GM12878 (cell line): Measurements from ENCODE around the gene RALGAPA2. TPM values are rescaled to one million over a fixed set of nuclear protein-coding genes. Genes with fewer than 3 reads are reported as not detected.

Experiments used
- ATAC-seq: fragments of 200-7000 bp; cut with Tn5 transposase; 3 replicates; pipeline ENCODE4 v1.9.1; 2020; ENCODE audit warnings: mild to moderate bottlenecking, moderate library complexity
- BruUV-seq: library from RNA; stranded (reverse); fragments of 400-500 nt; replicated peaks from 2 replicates; lab custom pipeline; 2021; lab: Mats Ljungman, UMichigan
- CTCF ChIA-PET: fragments of 300-600 bp; sonication (Branson Sonifier 250); formaldehyde crosslinking; extraction: SDS; loops from one replicate; lab custom pipeline; 2021; ENCODE audit warnings: inconsistent platforms; lab: Yijun Ruan, JAX
- POLR2A ChIA-PET: fragments of 350-600 bp; formaldehyde crosslinking; extraction: SDS; loops from one replicate; lab custom pipeline; 2021; ENCODE audit warnings: inconsistent platforms; lab: Charles Lee
- RAD21 ChIA-PET: fragments of 300-600 bp; sonication (Branson Sonifier 250); formaldehyde crosslinking; loops from one replicate; lab custom pipeline; 2023; ENCODE audit warnings: antibody characterized with exemption; ENCODE audit not compliant: unreplicated experiment; lab: Charles Lee
- SMC1A ChIA-PET: fragments of 300-600 bp; sonication (Branson Sonifier 250); formaldehyde crosslinking; loops from one replicate; lab custom pipeline; 2023; ENCODE audit not compliant: unreplicated experiment, uncharacterized antibody; lab: Charles Lee
- DNase-seq: peaks from one replicate; pipeline ENCODE4 v3.0.0-alpha.2; 2011; ENCODE audit warnings: low read depth, low spot score
- FAIRE-seq: peaks from 3 replicates; lab custom pipeline; 2011; peaks lifted over from hg19 to GRCh38; lab: Jason Lieb, UNC
- H2AFZ ChIP-seq: 2 replicates; pipeline ENCODE4 v1.6.0; 2011; ENCODE audit warnings: low read depth, low read length, control low read depth; ENCODE audit not compliant: control insufficient read depth
- H3K27ac ChIP-seq: 2 replicates; pipeline ENCODE4 v1.5.1; 2011; ENCODE audit warnings: control low read depth; ENCODE audit not compliant: control insufficient read depth, insufficient read depth
- H3K27me3 ChIP-seq, 2 experiments: replicated peaks in 1 of 2; 2 replicates each; pipeline versions ENCODE4 v1.6.0 to v1.6.1; 2011; ENCODE audit warnings: low read length in 1 of 2; ENCODE audit not compliant: control insufficient read depth in 2 of 2, insufficient read depth in 2 of 2
- H3K36me3 ChIP-seq, 2 experiments: 2 replicates each; pipeline ENCODE4 v1.5.1; 2011; ENCODE audit warnings: low read length in 1 of 2; ENCODE audit not compliant: control insufficient read depth in 2 of 2, insufficient read depth in 2 of 2
- H3K4me1 ChIP-seq: 2 replicates; pipeline ENCODE4 v1.6.1; 2011; ENCODE audit warnings: mild to moderate bottlenecking, low read length, moderate library complexity, mixed read lengths; ENCODE audit not compliant: control insufficient read depth, insufficient read depth
- H3K4me2 ChIP-seq: 2 replicates; pipeline ENCODE4 v1.6.0; 2011; ENCODE audit warnings: control low read depth; ENCODE audit not compliant: control insufficient read depth, insufficient read depth
- H3K4me3 ChIP-seq: fragments of 200-600 bp; sonication (generic); 2 replicates; pipeline ENCODE4 v1.5.1; 2016
- H3K79me2 ChIP-seq: 2 replicates; pipeline ENCODE4 v1.6.0; 2011; ENCODE audit warnings: low read length; ENCODE audit not compliant: control insufficient read depth, insufficient read depth
- H3K9ac ChIP-seq: 2 replicates; pipeline ENCODE4 v1.8.0; 2011; ENCODE audit warnings: low read length, control low read depth, mixed read lengths; ENCODE audit not compliant: control insufficient read depth, insufficient read depth
- H3K9me3 ChIP-seq: replicated peaks from 3 replicates; pipeline ENCODE4 v1.5.1; 2011; ENCODE audit warnings: mild to moderate bottlenecking, low read length; ENCODE audit not compliant: control insufficient read depth, insufficient read depth
- H4K20me1 ChIP-seq: 2 replicates; pipeline ENCODE4 v1.6.0; 2011; ENCODE audit not compliant: control insufficient read depth, insufficient read depth
- BACH1 ChIP-seq: fragments of 450-650 bp; IDR thresholded peaks from 2 replicates; pipeline ENCODE4 v1.6.1; 2017; ENCODE audit warnings: mild to moderate bottlenecking, borderline replicate concordance
- CREB1 ChIP-seq: IDR thresholded peaks from 2 replicates; pipeline ENCODE4 v1.6.1; 2012; ENCODE audit warnings: low read depth, mild to moderate bottlenecking, inconsistent platforms
- HSF1 ChIP-seq: fragments of 150-350 bp; IDR thresholded peaks from 2 replicates; pipeline ENCODE4 v1.6.1; 2014; ENCODE audit warnings: mild to moderate bottlenecking, low read depth, low read length
- KDM1A ChIP-seq: fragments of 200-600 bp; sonication (generic); IDR thresholded peaks from 2 replicates; pipeline ENCODE4 v1.6.1; 2016; ENCODE audit warnings: borderline replicate concordance
- MEF2A ChIP-seq: IDR thresholded peaks from 2 replicates; pipeline ENCODE4 v1.6.1; 2011; ENCODE audit warnings: low read depth, mild to moderate bottlenecking, low read length, moderate library complexity; ENCODE audit not compliant: insufficient read depth
- NFXL1 ChIP-seq: fragments of 450-650 bp; IDR thresholded peaks from 2 replicates; pipeline ENCODE4 v1.6.1; 2017; ENCODE audit warnings: antibody characterized with exemption, mild to moderate bottlenecking, borderline replicate concordance
- NRF1 ChIP-seq: conservative IDR thresholded peaks from 2 replicates; pipeline ENCODE4 v1.6.1; 2011; ENCODE audit warnings: mild to moderate bottlenecking, low read depth, low read length, improper control_type of control experiment
- POLR2AphosphoS5 ChIP-seq: IDR thresholded peaks from 2 replicates; pipeline ENCODE4 v1.6.1; 2011; ENCODE audit warnings: mild to moderate bottlenecking, low read length, inconsistent platforms
- SMARCA5 ChIP-seq: fragments of 450-650 bp; IDR thresholded peaks from 2 replicates; pipeline ENCODE4 v1.6.1; 2017; ENCODE audit warnings: mild to moderate bottlenecking
- SPI1 ChIP-seq: IDR thresholded peaks from 2 replicates; pipeline ENCODE4 v1.6.1; 2011; ENCODE audit warnings: low read depth, mild to moderate bottlenecking, low read length, moderate library complexity, borderline replicate concordance; ENCODE audit not compliant: insufficient read depth
- STAT3 ChIP-seq: IDR thresholded peaks from 2 replicates; pipeline ENCODE4 v1.6.1; 2011; ENCODE audit warnings: low read depth, low read length, improper control_type of control experiment
- ZBTB40 ChIP-seq: fragments of 450-650 bp; IDR thresholded peaks from 2 replicates; pipeline ENCODE4 v1.6.1; 2016; ENCODE audit warnings: mild to moderate bottlenecking, moderate library complexity, borderline replicate concordance
- ZNF217 ChIP-seq: fragments of 450-650 bp; IDR thresholded peaks from 2 replicates; pipeline ENCODE4 v1.6.1; 2017; ENCODE audit warnings: antibody characterized with exemption, mild to moderate bottlenecking
- WGBS: methylation state at CpG from one replicate; pipeline ENCODE4 v1.1.6; 2016; ENCODE audit warnings: low lambda C conversion rate; ENCODE audit not compliant: insufficient replicate concordance, insufficient coverage; ENCODE audit errors: missing lambda C conversion rate; 5-methylcytosine and 5-hydroxymethylcytosine counted together
- in situ Hi-C: fragments of 300-500 bp; cut with MboI; formaldehyde crosslinking; loops from 9 replicates; pipeline ENCODE4 v1.14.3; 2018; ENCODE audit warnings: mixed read lengths
- intact Hi-C: fragments of 100-400 bp; cut with micrococcal nuclease; formaldehyde crosslinking; loops from one replicate; pipeline ENCODE4 v1.14.2; 2022; ENCODE audit not compliant: unreplicated experiment
- polyA plus RNA-seq, 11 experiments: library from polyadenylated mRNA; depleted of rRNA in 4 of 11; unstranded in 6 of 11; stranded (reverse) in 5 of 11; fragments of >200 nt; fragmentation: Nextera tagmentation in 4 of 11; fragmentation: Illumina TruSeq in 1 of 11; extraction: Ambion mirVana in 4 of 11; extraction: Trizol in 1 of 11; gene quantifications; 1 replicate in 1 of 11; 2 replicates in 10 of 11; pipeline versions ENCODE4 v1.2.1 to v1.2.3, GENCODE V29; 2011 to 2016; ENCODE audit warnings: inconsistent platforms in 2 of 11, missing spikeins in 2 of 11, low read depth in 1 of 11
- total RNA-seq, 4 experiments: library from RNA; depleted of rRNA in 3 of 4; stranded (reverse); fragments of >200 nt in 3 of 4; fragmentation: Illumina TruSeq in 1 of 4; extraction: Trizol in 1 of 4; gene quantifications; 2 replicates each; pipeline versions ENCODE4 v1.2.1 to v1.2.3, GENCODE V29; 2013 to 2021

The RALGAPA2 gene
- total and polyA plus RNA-seq, 10 of the 15 experiments (the other 5 are each of a cell fraction or from before 2014, with no cell fraction given), result 2.9 to 29.4 (median 19.6) TPM

GRCh38 chr20:20414640-20415220 lies 297.7 kb downstream of the RALGAPA2 start:
- DNase-seq (no peak), ATAC-seq (no peak), FAIRE-seq (no peak)
- ChIA-PET SMC1A (no interaction called here), RAD21 (no interaction called here), CTCF (no interaction called here), POLR2A (no interaction called here)
- H3K4me2 ChIP-seq, result no peak overlapping the region
- H3K27ac ChIP-seq, result no peak overlapping the region
- H3K36me3 ChIP-seq, result no peaks in the 10 kb centered on the region
- H4K20me1 ChIP-seq, result no peaks in the 10 kb centered on the region
- H3K79me2 ChIP-seq, result no peaks in the 10 kb centered on the region
- in situ Hi-C loops, result no loop called here
- 64% methylated on average over 5 of the region's 5 CpGs for WGBS
- intact Hi-C loops, result no loop called here
- no peak overlapping the region for H3K4me3 ChIP-seq
- no peak overlapping the region for H2AFZ ChIP-seq
- no peaks in the 10 kb centered on the region for H3K4me1 ChIP-seq
- H3K27me3 ChIP-seq, result no peaks in the 10 kb centered on the region
- no TSS peak for BruUV-seq
- no peak for TF ChIP-seq BACH1
- no peak for TF ChIP-seq STAT3
- TF ChIP-seq NFXL1, result no peak
- no peak for TF ChIP-seq KDM1A
- no peak for TF ChIP-seq HSF1
- H3K9ac ChIP-seq, result no peak overlapping the region
- no peaks in the 10 kb centered on the region for H3K9me3 ChIP-seq

- in situ Hi-C loops (no loop called here), intact Hi-C loops (loop anchor here (2.0 kb wide), 1 partner anchor 21 kb away; no protein-coding TSS in a partner anchor)
- BruUV-seq, result no TSS peak
- POLR2A ChIA-PET, result no interaction called here
- H3K27me3 ChIP-seq, result no peaks in the 10 kb centered on the region
- ATAC-seq (no peak), FAIRE-seq (no peak), DNase-seq (no peak)
- H3K79me2 ChIP-seq, result no peaks in the 10 kb centered on the region
- H3K9ac ChIP-seq, result no peak overlapping the region
- no peak overlapping the region for H3K27ac ChIP-seq
- H3K4me2 ChIP-seq, result no peak overlapping the region
- CTCF ChIA-PET, result no interaction called here
- H3K36me3 ChIP-seq, result no peaks in the 10 kb centered on the region
- no peak overlapping the region for H3K4me3 ChIP-seq
- SMC1A ChIA-PET, result no interaction called here
- RAD21 ChIA-PET, result no interaction called here
- 80% methylated on average over 21 of the region's 21 CpGs for WGBS
- no peaks in the 10 kb centered on the region for H4K20me1 ChIP-seq
- H2AFZ ChIP-seq, result no peak overlapping the region
- H3K4me1 ChIP-seq, result no peaks in the 10 kb centered on the region
- no peaks in the 10 kb centered on the region for H3K9me3 ChIP-seq
- TF ChIP-seq ZBTB40 (no peak), ZNF217 (no peak), SPI1 (no peak), STAT3 (no peak), NRF1 (no peak), SMARCA5 (no peak), CREB1 (no peak), POLR2AphosphoS5 (no peak), MEF2A (no peak)
Measured at GRCh38 chr20:20413810-20414281, 298.6 kb downstream of the RALGAPA2 start.
